DMS 273 (cell line): Measurements from ENCODE around the gene UBE2J2.

Experiments
- DNase-seq: peaks from one replicate; lab custom pipeline; 2025; ENCODE audit not compliant: unreplicated experiment; lab: John Stamatoyannopoulos, UW

Gene UBE2J2

DNA sequence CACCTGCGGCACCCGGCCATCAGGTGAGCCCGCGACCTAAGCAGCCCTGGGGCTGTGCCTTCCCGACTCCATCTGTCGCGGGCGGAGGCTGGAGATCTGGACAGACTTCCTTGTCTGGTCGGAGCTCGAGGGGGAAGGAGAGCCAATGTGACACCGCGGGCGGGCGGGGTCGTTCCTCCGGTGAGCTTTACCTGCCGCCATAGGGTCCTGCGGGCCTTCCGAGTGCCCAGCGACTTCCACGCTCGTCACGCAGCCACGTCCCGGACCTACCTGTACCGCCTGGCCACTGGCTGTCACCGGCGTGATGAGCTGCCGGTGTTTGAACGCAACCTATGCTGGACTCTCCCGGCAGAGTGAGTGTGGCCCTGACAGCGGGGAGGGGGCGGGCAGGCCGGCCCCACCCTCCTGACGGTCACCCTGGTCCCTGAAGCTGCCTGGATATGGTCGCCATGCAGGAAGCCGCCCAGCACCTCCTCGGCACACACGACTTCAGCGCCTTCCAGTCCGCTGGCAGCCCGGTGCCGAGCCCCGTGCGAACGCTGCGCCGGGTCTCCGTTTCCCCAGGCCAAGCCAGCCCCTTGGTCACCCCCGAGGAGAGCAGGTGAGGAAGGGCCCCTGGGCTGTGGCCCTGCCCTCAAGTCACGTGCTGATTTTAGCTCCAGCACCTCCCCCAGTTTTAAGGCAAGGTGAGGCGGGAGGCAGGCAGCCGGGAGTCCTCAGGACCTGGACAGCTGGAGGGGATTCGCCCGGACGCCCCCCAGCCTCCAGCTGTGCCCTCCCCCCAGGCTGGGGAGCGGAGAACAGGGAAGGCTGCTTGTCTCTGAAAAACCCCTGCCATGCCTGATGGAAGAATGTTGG, 35.8 kb upstream of the UBE2J2 start:
- peak; percentile 72 for DNase-seq

- peak; percentile 74 for DNase-seq
These were observed 35.1 kb upstream of the UBE2J2 start for GRCh38 chr1:1308756-1309250.

- DNase-seq: peak; percentile 98
These were observed 34.5 kb upstream of the UBE2J2 start, which contains the start of the genes ACAP3 and PUSL1 for GRCh38 chr1:1307923-1308755. ACAP3 (minus strand) TSS chr1:1307930; CDS start chr1:1307815, 115 bp downstream. PUSL1 (plus strand) TSS chr1:1308597; CDS start chr1:1308644, 47 bp downstream.

DNA sequence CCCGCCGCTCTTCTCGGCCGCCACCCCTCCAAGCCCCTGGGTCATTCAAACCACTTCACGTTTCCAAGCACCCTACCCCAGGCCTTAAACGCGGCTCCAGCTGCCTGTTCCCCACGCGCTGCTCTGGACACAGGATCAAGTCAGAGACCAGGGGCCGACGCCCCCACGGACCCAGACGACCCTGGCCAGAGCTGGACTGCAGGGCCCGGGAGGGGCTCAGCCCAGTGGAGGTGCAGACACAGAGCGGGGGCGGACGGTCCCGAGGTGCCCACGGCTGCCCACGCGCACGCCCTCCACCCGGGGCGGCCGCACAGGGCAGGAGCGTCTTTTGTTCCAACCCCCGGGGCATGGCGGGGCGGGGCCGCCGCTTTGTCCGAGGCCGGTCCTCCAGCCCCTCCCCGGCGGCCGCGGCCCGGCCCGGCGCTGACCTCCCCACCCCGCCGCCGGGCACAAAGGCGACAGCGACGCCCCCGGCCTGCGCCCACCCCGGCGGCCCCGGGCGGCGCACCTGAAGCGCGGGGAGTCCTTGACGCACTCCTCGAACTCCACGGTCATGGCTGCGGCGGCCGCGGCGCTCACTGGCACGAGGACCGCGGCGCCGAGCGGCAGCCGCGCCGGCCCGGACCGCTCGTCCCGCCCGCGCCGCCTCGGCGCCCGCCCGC, 33.7 kb upstream of the UBE2J2 start:
- DNase-seq: peak; percentile 59

GRCh38 chr1:1306661-1307260, 33.1 kb upstream of the UBE2J2 start:
- peak; percentile 68 for DNase-seq

DNA sequence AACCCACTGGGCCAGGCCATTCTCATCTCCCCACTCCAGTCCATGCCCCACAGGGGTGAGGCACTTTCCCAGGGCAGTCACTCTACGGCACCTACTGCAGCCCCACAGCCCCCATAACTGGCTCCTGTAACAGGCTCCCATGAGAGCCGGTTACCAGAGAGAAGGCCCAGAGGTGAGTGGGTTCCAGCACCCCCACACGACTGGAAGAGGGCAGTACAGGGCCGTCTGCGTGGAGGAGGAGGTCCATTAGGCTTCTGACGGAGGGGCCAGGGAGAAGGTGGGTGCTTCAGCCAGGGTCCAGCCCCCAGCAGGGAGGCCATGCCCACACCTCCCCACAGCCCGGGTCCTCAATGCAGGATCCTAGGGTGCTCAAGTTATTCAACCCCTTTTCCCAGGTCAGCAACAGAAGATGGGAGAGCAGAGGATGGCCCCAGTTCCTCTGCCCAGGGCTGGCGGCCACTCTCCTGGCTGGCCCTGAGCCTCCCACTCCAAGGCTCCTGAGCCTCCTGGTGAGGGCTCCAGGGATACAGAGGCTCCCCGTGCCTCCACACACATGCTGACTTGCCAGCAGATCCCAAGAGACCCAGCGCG, 32.5 kb upstream of the UBE2J2 start:
- DNase-seq: peak; percentile 80

- peak; percentile 96 for DNase-seq
These were observed 31.8 kb upstream of the UBE2J2 start for GRCh38 chr1:1305300-1306069.

GRCh38 chr1:1304331-1305299, 31.0 kb upstream of the UBE2J2 start:
- DNase-seq: peak; percentile 97

- DNase-seq: no peak
These were observed 30.1 kb upstream of the UBE2J2 start for GRCh38 chr1:1303736-1304135.

GRCh38 chr1:1302951-1303509, 29.4 kb upstream of the UBE2J2 start:
- DNase-seq: peak; percentile 65

DNA sequence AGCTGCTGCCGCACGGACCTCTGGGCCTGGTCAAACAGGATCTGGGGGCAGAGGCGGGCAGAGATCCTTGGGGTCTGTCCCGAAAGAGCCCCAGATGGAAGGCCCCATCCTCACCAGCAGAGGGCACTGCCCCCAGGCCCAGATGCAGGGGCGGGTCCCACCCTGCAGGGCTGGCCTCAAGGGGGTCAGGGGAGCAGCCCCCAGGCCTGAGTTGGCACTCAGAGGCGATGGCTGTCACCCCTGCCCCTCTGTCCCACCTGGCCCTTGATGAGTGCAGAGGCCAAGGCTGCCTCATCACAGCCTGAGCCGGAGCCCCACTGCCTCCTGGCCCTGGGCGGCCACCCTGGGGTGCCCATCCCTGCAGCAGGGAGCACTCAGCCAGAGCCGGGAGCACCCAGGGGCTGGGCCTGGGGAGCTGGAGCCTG, 28.4 kb upstream of the UBE2J2 start:
- DNase-seq: peak; percentile 53

GRCh38 chr1:1300352-1300739, 26.7 kb upstream of the UBE2J2 start:
- DNase-seq: no peak

- peak; percentile 60 for DNase-seq
These were observed 26.2 kb upstream of the UBE2J2 start for GRCh38 chr1:1299686-1300351.

GRCh38 chr1:1298861-1299685, 25.4 kb upstream of the UBE2J2 start:
- peak; percentile 94 for DNase-seq

GRCh38 chr1:1297802-1298424, 24.3 kb upstream of the UBE2J2 start:
- DNase-seq: no peak
